ENCODE measurements around the gene RBBP6. TPM values are rescaled to one million over a fixed set of nuclear protein-coding genes. Genes with fewer than 3 reads are reported as not detected.

Gene RBBP6
- total and polyA plus RNA-seq, 9 of the 15 experiments (the other 6 are each of a cell fraction or from before 2014, with no cell fraction given), result 19.2 to 76.6 (median 42.7) TPM

DNA sequence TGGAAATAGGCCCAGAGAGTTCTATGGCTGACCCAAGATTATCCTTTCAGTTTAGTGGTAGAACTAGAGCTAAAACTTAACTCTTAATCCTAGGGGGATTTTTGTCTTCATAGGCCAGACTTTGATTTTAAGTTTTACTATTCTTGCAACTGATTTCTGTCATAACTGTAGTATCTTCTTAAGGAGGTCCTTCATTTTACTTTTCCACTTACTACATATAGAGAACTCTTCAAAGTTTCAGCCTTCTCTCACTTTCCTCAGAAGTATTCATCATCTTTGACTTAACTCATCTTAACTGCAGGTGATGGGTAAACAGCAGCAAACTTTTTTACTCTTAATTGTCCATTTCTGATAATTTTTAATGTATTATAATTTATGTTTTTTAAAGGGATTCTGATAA, 23.4 kb downstream of the RBBP6 start (continued):
- TF ChIP-seq, protein P1, sequence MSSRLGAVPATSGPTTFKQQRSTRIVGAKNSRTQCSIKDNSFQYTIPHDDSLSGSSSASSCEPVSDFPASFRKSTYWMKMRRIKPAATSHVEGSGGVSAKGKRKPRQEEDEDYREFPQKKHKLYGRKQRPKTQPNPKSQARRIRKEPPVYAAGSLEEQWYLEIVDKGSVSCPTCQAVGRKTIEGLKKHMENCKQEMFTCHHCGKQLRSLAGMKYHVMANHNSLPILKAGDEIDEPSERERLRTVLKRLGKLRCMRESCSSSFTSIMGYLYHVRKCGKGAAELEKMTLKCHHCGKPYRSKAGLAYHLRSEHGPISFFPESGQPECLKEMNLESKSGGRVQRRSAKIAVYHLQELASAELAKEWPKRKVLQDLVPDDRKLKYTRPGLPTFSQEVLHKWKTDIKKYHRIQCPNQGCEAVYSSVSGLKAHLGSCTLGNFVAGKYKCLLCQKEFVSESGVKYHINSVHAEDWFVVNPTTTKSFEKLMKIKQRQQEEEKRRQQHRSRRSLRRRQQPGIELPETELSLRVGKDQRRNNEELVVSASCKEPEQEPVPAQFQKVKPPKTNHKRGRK (tag; IDR thresholded peaks at IDR 0.05), result no peak
- TF ChIP-seq, protein P2, sequence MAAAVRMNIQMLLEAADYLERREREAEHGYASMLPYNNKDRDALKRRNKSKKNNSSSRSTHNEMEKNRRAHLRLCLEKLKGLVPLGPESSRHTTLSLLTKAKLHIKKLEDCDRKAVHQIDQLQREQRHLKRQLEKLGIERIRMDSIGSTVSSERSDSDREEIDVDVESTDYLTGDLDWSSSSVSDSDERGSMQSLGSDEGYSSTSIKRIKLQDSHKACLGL (CRISPR knock-in tag; IDR thresholded peaks at IDR 0.05; ENCODE audit: borderline replicate concordance, poor library complexity, severe bottlenecking), result no peak
- TF ChIP-seq, protein P3, sequence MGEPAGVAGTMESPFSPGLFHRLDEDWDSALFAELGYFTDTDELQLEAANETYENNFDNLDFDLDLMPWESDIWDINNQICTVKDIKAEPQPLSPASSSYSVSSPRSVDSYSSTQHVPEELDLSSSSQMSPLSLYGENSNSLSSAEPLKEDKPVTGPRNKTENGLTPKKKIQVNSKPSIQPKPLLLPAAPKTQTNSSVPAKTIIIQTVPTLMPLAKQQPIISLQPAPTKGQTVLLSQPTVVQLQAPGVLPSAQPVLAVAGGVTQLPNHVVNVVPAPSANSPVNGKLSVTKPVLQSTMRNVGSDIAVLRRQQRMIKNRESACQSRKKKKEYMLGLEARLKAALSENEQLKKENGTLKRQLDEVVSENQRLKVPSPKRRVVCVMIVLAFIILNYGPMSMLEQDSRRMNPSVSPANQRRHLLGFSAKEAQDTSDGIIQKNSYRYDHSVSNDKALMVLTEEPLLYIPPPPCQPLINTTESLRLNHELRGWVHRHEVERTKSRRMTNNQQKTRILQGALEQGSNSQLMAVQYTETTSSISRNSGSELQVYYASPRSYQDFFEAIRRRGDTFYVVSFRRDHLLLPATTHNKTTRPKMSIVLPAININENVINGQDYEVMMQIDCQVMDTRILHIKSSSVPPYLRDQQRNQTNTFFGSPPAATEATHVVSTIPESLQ (CRISPR knock-in tag; IDR thresholded peaks at IDR 0.05), result no peak
- TF ChIP-seq CBX2 (IDR thresholded peaks at IDR 0.05; ENCODE audit: insufficient read depth, low read length, poor library complexity, severe bottlenecking) (no peak), SREBF2 (CRISPR knock-in tag; IDR thresholded peaks at IDR 0.05) (no peak), NR2C2 (CRISPR knock-in tag; IDR thresholded peaks at IDR 0.05) (no peak), NR2C2 (tag; IDR thresholded peaks at IDR 0.05) (no peak), ELF4 (CRISPR knock-in tag; IDR thresholded peaks at IDR 0.05) (no peak), ZKSCAN8 (CRISPR knock-in tag; IDR thresholded peaks at IDR 0.05) (no peak), PURB (CRISPR knock-in tag; IDR thresholded peaks at IDR 0.05; ENCODE audit: low read depth) (no peak), E2F3 (CRISPR knock-in tag; IDR thresholded peaks at IDR 0.05) (no peak), RBM22 (IDR thresholded peaks at IDR 0.05; ENCODE audit: low read depth, low read length, poor library complexity, severe bottlenecking) (no peak), ZNF324 (CRISPR knock-in tag; IDR thresholded peaks at IDR 0.05) (no peak)
- TF ChIP-seq, protein P4, sequence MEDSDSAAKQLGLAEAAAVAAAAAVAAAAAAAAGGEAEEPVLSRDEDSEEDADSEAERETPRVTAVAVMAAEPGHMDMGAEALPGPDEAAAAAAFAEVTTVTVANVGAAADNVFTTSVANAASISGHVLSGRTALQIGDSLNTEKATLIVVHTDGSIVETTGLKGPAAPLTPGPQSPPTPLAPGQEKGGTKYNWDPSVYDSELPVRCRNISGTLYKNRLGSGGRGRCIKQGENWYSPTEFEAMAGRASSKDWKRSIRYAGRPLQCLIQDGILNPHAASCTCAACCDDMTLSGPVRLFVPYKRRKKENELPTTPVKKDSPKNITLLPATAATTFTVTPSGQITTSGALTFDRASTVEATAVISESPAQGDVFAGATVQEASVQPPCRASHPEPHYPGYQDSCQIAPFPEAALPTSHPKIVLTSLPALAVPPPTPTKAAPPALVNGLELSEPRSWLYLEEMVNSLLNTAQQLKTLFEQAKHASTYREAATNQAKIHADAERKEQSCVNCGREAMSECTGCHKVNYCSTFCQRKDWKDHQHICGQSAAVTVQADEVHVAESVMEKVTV (CRISPR knock-in tag; IDR thresholded peaks at IDR 0.05), result no peak
